HG03196 (cell line): Measurements from ENCODE around the gene PCDHGB4.
"Not testable (repeated sequence)": the region's sequence is repeated elsewhere in the genome, so short reads cannot be mapped to it uniquely, and the experiment has no call there.

Experiments used
- ATAC-seq: cut with Tn5 transposase; IDR thresholded peaks from one replicate; pipeline ENCODE4 v1.9.1; 2021; ENCODE audit not compliant: unreplicated experiment

The PCDHGB4 gene

DNA sequence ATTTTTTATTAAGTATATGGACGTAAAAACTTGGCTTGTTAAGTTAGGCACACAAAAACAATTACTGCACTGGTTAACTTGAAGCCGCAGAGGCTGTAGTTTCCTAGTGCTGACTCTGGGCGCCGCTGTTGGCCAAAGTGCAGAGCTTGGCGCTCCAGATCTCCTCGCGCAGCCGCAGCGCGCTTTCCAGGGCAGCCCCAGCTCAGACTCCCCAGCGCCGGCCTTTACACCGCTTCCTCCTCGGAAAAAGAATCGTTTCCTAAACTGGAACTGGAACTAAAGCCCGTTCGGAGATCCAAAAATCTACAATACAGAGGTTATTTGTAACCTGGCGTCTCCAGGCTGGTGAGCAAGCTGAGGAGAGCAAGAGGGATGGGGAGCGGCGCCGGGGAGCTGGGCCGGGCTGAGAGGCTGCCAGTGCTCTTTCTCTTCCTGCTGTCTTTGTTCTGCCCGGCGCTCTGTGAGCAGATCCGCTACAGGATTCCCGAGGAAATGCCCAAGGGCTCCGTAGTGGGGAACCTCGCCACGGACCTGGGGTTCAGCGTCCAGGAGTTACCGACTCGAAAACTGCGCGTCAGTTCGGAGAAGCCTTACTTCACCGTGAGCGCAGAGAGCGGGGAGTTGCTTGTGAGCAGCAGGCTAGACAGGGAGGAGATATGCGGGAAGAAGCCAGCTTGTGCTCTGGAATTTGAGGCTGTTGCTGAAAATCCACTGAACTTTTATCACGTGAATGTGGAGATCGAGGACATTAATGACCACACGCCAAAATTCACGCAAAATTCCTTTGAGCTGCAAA, 10.5 kb downstream of the PCDHGB4 start, which contains the start of gene PCDHGB5:
PCDHGB5 (plus strand) TSS at position 192 of the 796 bp plus-strand sequence; CDS start at position 373, 181 bp downstream.
- peak; percentile 96 for ATAC-seq

DNA sequence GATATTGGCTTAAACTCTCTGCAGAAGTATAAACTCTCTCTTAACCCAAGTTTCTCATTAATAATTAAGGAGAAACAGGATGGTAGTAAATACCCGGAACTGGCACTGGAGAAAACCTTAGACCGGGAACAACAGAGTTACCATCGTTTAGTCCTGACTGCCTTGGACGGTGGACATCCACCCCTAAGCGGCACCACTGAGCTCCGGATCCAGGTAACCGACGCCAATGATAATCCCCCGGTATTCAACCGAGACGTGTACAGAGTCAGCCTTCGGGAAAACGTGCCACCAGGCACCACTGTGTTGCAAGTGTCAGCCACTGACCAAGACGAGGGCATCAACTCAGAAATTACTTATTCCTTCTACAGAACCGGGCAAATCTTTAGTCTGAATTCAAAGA, 11.1 kb downstream of the PCDHGB4 start:
- no peak for ATAC-seq

GRCh38 chr5:141399555-141400258, 12.2 kb downstream of the PCDHGB4 start:
- ATAC-seq, result no peak

DNA sequence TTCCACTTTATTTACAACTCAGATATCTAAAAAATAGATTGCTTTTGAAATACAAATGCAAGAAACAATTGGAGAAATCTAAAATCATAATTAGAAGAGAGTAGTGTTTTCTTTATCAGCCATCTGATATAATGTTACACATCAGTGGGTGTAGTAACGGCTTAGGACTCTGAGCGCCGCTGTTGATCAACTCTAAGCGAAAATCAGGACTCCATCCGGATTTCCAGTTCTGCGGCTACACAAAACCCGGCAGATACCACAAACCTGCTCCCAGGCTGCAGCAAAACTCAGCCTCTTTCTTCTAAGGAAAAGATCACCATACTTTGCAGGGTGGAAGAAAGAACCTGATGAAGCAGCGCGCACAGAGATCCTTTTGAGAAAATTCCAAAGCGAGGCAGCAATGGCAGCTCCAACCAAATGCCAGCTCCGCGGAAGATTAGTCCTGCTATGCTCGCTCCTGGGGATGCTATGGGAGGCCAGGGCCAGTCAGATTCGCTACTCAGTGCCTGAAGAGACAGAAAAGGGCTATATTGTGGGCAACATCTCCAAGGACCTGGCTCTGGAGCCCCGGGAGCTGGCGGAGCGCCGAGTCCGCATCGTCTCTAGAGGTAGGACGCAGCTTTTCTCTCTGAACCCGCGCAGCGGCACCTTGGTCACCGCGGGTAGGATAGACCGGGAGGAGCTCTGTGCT, 15.2 kb downstream of the PCDHGB4 start, which contains the start of gene PCDHGA9:
PCDHGA9 (plus strand) TSS at position 226 of the 691 bp plus-strand sequence; CDS start at position 401, 175 bp downstream.
- ATAC-seq, result no peak

- ATAC-seq, result no peak
Measured at GRCh38 chr5:141403387-141403786, 15.9 kb downstream of the PCDHGB4 start.

- ATAC-seq, result not testable (repeated sequence)
Measured at GRCh38 chr5:141407790-141408505, 20.4 kb downstream of the PCDHGB4 start, which contains the start of gene PCDHGB6. Gene PCDHGB6, plus strand, starts transcription at chr5:141408021. Its CDS starts 182 bp downstream, at chr5:141408203.

GRCh38 chr5:141409598-141410306, 22.3 kb downstream of the PCDHGB4 start:
- ATAC-seq, result no peak

DNA sequence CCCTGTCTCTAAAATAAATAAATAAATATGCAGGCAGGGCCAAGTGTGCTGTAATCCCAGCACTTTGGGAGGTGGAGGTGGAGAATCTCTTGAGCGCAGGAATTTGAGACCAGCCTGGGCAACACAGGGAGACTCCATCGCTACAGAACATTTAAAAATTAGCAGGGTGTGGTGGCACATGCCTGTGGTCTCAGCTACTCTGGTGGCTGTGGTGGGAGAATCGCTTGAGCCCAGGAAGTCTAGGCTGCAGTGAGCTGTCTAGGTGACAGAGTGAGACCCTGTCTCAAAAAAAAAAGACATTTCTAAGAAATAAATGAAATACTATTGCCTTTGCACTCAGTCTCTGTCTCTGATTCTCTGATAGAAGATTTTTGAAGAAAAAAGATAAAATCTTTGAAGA, 24.1 kb downstream of the PCDHGB4 start:
- no peak for ATAC-seq

- ATAC-seq, result peak; percentile 63
Measured at GRCh38 chr5:141412854-141413539, 25.5 kb downstream of the PCDHGB4 start, which contains the start of gene PCDHGA10. Gene PCDHGA10, plus strand, starts transcription at chr5:141412987. Its CDS starts 189 bp downstream, at chr5:141413176.

DNA sequence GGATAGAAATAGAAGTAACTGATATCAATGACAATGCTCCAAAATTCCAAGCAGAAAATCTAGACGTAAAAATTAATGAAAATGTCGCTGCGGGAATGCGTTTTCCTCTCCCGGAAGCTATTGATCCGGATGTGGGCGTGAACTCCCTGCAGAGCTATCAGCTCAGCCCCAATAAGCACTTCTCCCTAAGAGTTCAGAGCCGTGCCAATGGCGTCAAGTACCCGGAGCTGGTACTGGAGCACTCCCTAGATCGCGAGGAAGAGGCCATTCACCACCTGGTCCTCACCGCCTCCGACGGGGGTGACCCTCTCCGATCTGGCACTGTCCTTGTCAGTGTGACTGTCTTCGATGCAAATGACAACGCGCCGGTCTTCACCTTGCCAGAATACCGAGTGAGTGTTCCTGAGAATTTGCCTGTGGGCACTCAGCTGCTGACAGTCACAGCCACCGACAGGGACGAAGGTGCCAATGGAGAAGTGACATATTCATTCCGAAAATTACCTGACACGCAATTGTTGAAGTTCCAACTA, 26.1 kb downstream of the PCDHGB4 start:
- ATAC-seq, result no peak

DNA sequence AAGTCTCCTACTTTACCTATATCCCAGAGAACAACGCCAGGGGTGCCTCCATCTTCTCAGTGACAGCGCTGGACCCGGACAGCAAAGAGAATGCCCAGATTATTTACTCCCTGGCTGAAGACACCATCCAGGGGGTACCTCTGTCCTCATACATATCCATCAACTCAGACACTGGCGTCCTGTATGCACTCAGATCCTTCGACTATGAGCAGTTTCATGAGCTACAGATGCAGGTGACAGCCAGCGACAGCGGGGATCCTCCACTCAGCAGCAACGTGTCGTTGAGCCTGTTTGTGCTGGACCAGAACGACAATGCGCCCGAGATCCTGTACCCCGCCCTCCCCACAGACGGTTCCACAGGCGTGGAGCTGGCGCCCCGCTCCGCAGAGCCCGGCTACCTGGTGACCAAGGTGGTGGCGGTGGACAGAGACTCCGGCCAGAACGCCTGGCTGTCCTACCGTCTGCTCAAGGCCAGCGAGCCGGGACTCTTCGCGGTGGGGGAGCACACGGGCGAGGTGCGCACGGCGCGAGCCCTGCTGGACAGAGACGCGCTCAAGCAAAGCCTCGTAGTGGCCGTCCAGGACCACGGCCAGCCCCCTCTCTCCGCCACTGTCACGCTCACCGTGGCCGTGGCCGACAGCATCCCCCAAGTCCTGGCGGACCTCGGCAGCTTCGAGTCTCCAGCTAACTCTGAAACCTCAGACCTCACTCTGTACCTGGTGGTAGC, 27.2 kb downstream of the PCDHGB4 start:
- ATAC-seq, result not testable (repeated sequence)

DNA sequence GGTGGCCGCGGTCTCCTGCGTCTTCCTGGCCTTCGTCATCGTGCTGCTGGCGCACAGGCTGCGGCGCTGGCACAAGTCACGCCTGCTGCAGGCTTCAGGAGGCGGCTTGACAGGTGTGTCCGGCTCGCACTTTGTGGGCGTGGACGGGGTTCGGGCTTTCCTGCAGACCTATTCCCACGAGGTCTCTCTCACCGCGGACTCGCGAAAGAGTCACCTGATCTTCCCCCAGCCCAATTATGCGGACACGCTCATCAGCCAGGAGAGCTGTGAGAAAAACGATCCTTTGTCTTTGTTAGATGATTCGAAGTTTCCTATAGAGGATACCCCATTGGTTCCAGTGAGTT, 27.7 kb downstream of the PCDHGB4 start:
- not testable (repeated sequence) for ATAC-seq

DNA sequence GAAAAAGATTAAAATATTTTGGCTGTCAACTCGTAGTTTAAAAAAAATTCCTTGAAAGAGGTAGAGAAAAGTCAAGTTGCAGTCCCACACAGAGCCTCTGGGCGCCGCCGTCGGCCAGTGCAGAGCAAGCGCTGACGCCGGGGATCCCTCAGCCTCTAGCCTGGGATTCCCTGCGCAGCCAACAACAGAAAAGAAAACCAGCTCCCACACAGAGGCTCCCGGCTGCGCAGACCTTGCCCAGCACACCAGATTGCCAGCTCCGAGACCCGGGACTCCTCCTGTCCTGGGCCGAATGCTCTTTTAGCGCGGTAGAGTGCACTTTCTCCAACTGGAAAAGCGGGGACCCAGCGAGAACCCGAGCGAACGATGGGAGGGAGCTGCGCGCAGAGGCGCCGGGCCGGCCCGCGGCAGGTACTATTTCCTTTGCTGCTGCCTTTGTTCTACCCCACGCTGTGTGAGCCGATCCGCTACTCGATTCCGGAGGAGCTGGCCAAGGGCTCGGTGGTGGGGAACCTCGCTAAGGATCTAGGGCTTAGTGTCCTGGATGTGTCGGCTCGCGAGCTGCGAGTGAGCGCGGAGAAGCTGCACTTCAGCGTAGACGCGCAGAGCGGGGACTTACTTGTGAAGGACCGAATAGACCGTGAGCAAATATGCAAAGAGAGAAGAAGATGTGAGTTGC, 30.1 kb downstream of the PCDHGB4 start, which contains the start of gene PCDHGB7:
PCDHGB7 (plus strand) TSS at position 184 of the 679 bp plus-strand sequence; CDS start at position 367, 183 bp downstream.
- ATAC-seq, result peak; percentile 77

DNA sequence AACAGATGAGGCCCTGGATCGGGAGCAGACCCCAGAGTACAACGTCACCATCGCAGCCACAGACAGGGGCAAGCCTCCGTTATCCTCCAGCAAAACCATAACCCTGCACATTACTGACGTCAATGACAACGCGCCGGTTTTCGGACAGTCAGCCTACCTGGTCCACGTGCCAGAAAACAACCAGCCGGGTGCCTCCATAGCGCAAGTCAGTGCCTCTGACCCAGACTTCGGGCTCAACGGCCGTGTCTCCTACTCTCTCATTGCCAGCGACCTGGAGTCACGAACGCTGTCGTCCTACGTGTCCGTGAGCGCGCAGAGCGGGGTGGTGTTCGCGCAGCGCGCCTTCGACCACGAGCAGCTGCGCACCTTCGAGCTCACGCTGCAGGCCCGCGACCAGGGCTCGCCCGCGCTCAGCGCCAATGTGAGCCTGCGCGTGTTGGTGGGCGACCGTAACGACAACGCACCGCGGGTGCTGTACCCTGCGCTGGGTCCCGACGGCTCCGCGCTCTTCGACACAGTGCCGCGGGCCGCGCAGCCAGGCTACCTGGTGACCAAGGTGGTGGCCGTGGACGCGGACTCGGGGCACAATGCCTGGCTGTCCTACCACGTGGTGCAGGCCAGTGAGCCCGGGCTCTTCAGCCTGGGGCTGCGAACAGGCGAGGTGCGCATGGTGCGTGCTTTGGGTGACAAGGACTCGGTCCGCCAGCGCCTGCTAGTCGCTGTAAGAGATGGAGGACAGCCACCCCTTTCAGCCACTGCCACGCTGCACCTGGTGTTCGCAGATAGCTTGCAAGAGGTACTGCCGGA, 31.8 kb downstream of the PCDHGB4 start:
- ATAC-seq, result no peak

DNA sequence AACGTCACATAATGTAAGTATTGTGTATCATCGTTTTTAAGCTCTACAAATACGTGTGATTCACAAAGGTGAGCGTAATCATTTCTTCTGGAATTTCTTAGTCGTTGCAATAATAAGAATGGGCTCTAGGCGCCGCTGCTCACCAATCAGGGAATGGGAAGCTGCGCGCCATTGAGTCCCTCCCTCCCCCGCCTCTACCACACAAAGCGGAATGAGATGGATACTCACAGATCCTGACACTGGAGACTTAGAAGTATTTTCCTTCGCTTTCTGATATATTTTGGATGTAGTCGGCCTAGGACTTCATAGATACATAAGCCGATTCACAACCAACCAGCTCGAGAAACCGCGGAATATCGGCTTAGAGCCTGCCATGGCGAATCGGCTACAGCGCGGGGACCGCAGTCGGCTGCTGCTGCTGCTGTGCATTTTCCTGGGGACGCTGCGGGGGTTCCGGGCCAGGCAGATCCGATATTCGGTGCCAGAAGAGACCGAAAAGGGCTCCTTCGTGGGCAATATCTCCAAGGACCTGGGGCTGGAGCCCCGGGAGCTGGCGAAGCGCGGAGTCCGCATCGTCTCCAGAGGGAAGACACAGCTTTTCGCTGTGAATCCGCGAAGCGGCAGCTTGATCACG, 33.5 kb downstream of the PCDHGB4 start, which contains the start of gene PCDHGA11:
PCDHGA11 (plus strand) TSS at position 197 of the 634 bp plus-strand sequence; CDS start at position 374, 177 bp downstream.
- ATAC-seq, result no peak

GRCh38 chr5:141421489-141421855, 34.0 kb downstream of the PCDHGB4 start:
- no peak for ATAC-seq
